H9 (cell line): ENCODE measurements around the gene NCF2. TPM values are rescaled to one million over a fixed set of nuclear protein-coding genes. Genes with fewer than 3 reads are reported as not detected.

Experiments
- DNase-seq: peaks from one replicate; pipeline ENCODE4 v3.0.0-alpha.2; 2017
- H2AFZ ChIP-seq: one replicate; pipeline ENCODE4 v1.6.1; 2013; ENCODE audit warnings: mild to moderate bottlenecking, low read length, control low read depth, moderate library complexity
- H2AK5ac ChIP-seq: 2 replicates; pipeline ENCODE4 v1.6.1; 2013; ENCODE audit warnings: low read length, control low read depth, mixed read lengths; ENCODE audit not compliant: insufficient read length
- H2BK120ac ChIP-seq: one replicate; pipeline ENCODE4 v1.6.1; 2013; ENCODE audit warnings: low read depth, mild to moderate bottlenecking, low read length, control low read depth, inconsistent platforms; ENCODE audit not compliant: poor library complexity, severe bottlenecking
- H2BK12ac ChIP-seq: 2 replicates; pipeline ENCODE4 v1.6.1; 2013; ENCODE audit warnings: low read length, control low read depth, mixed read lengths, low read depth; ENCODE audit not compliant: insufficient read length
- H2BK15ac ChIP-seq: 2 replicates; pipeline ENCODE4 v1.6.1; 2013; ENCODE audit warnings: low read depth, low read length, control low read depth
- H2BK20ac ChIP-seq: one replicate; pipeline ENCODE4 v1.6.1; 2013; ENCODE audit warnings: low read depth, mild to moderate bottlenecking, low read length, control low read depth, inconsistent platforms; ENCODE audit not compliant: poor library complexity, severe bottlenecking
- H2BK5ac ChIP-seq: 2 replicates; pipeline ENCODE4 v1.6.1; 2013; ENCODE audit warnings: low read length, control low read depth, mixed read lengths; ENCODE audit not compliant: insufficient read length
- H3K14ac ChIP-seq: 2 replicates; pipeline ENCODE4 v1.6.1; 2013; ENCODE audit warnings: low read length, control low read depth; ENCODE audit not compliant: insufficient read depth
- H3K18ac ChIP-seq: 2 replicates; pipeline ENCODE4 v1.6.1; 2013; ENCODE audit warnings: low read depth, mild to moderate bottlenecking, mixed read lengths, low read length, control low read depth; ENCODE audit not compliant: insufficient read length
- H3K23ac ChIP-seq: 2 replicates; pipeline ENCODE4 v1.6.1; 2013; ENCODE audit warnings: low read length, control low read depth, mixed read lengths, low read depth; ENCODE audit not compliant: insufficient read length
- H3K23me2 ChIP-seq: 2 replicates; pipeline ENCODE4 v1.6.1; 2013; ENCODE audit warnings: low read depth, mild to moderate bottlenecking, mixed read lengths, low read length, control low read depth; ENCODE audit not compliant: insufficient read length, poor library complexity, severe bottlenecking
- H3K27ac ChIP-seq: 2 replicates; pipeline ENCODE4 v1.5.1; 2013; ENCODE audit warnings: low read length, control low read depth, mixed read lengths, low read depth; ENCODE audit not compliant: insufficient read length
- H3K27me3 ChIP-seq: 2 replicates; pipeline ENCODE4 v1.6.1; 2013; ENCODE audit warnings: low read length, control low read depth, inconsistent platforms; ENCODE audit not compliant: insufficient read depth
- H3K4ac ChIP-seq: 2 replicates; pipeline ENCODE4 v1.6.1; 2013; ENCODE audit warnings: low read depth, mild to moderate bottlenecking, control low read depth, inconsistent platforms, low read length, moderate library complexity
- H3K4me1 ChIP-seq: 2 replicates; pipeline ENCODE4 v1.6.1; 2013; ENCODE audit warnings: low read length, control low read depth, inconsistent platforms; ENCODE audit not compliant: insufficient read depth
- H3K4me2 ChIP-seq: 2 replicates; pipeline ENCODE4 v1.6.1; 2013; ENCODE audit warnings: low read length, control low read depth, mixed read lengths; ENCODE audit not compliant: insufficient read length, insufficient read depth
- H3K56ac ChIP-seq: 2 replicates; pipeline ENCODE4 v1.6.1; 2013; ENCODE audit warnings: low read depth, mild to moderate bottlenecking, mixed read lengths, low read length, control low read depth; ENCODE audit not compliant: insufficient read length
- H3K79me1 ChIP-seq: 2 replicates; pipeline ENCODE4 v1.6.1; 2013; ENCODE audit warnings: low read depth, mild to moderate bottlenecking, moderate library complexity, low read length, control low read depth, inconsistent platforms; ENCODE audit not compliant: insufficient read depth, poor library complexity, severe bottlenecking
- H3K79me2 ChIP-seq: 2 replicates; pipeline ENCODE4 v1.6.1; 2013; ENCODE audit warnings: low read length, control low read depth, inconsistent platforms; ENCODE audit not compliant: insufficient read depth
- H3K9ac ChIP-seq: 2 replicates; pipeline ENCODE4 v1.6.1; 2013; ENCODE audit warnings: low read length, control low read depth, mixed read lengths; ENCODE audit not compliant: insufficient read length; ENCODE audit errors: extremely low read depth
- H3K9me3 ChIP-seq: one replicate; pipeline ENCODE4 v1.6.1; 2013; ENCODE audit warnings: low read depth, low read length, inconsistent platforms; ENCODE audit not compliant: control insufficient read depth
- H3T11ph ChIP-seq: one replicate; pipeline ENCODE4 v1.6.1; 2013; ENCODE audit warnings: mild to moderate bottlenecking, low read length, control low read depth, inconsistent platforms
- H4K20me1 ChIP-seq: one replicate; pipeline ENCODE4 v1.6.1; 2013; ENCODE audit not compliant: control insufficient read depth, insufficient read length, insufficient read depth
- H4K5ac ChIP-seq: 2 replicates; pipeline ENCODE4 v1.6.1; 2013; ENCODE audit warnings: low read depth, mild to moderate bottlenecking, mixed read lengths, low read length, control low read depth; ENCODE audit not compliant: insufficient read length
- H4K8ac ChIP-seq: replicated peaks from 2 replicates; pipeline ENCODE4 v1.6.1; 2013; ENCODE audit warnings: low read length, control low read depth, mixed read lengths, low read depth; ENCODE audit not compliant: insufficient read length
- H4K91ac ChIP-seq: 2 replicates; pipeline ENCODE4 v1.6.1; 2013; ENCODE audit warnings: low read depth, mild to moderate bottlenecking, moderate library complexity, mixed read lengths, low read length, control low read depth; ENCODE audit not compliant: insufficient read length
- H3K27ac Mint-ChIP-seq, 3 experiments: 2 replicates in 2 of 3; 3 replicates in 1 of 3; pipeline ENCODE4 v1.8.0; 2020 to 2021; ENCODE audit warnings: mixed read lengths in 3 of 3, mild to moderate bottlenecking in 1 of 3, moderate library complexity in 1 of 3
- H3K27me3 Mint-ChIP-seq: 2 replicates; pipeline ENCODE4 v1.8.0; 2021; ENCODE audit warnings: low read depth, mild to moderate bottlenecking, moderate library complexity, mixed read lengths
- H3K36me3 Mint-ChIP-seq, 3 experiments: 2 replicates in 2 of 3; 3 replicates in 1 of 3; pipeline ENCODE4 v1.8.0; 2020 to 2021; ENCODE audit warnings: low read depth in 3 of 3, mixed read lengths in 3 of 3; ENCODE audit not compliant: insufficient read depth in 1 of 3
- H3K4me1 Mint-ChIP-seq, 2 experiments: 2 replicates each; pipeline ENCODE4 v1.8.0; 2020; ENCODE audit warnings: mixed read lengths in 2 of 2
- H3K4me3 Mint-ChIP-seq, 2 experiments: 2 replicates in 1 of 2; 3 replicates in 1 of 2; pipeline ENCODE4 v1.8.0; 2020 to 2021; ENCODE audit warnings: mild to moderate bottlenecking in 2 of 2, mixed read lengths in 2 of 2, moderate library complexity in 1 of 2
- H3K9me3 Mint-ChIP-seq, 2 experiments: 2 replicates in 1 of 2; 3 replicates in 1 of 2; pipeline ENCODE4 v1.8.0; 2020; ENCODE audit warnings: mild to moderate bottlenecking in 2 of 2, mixed read lengths in 2 of 2, moderate library complexity in 1 of 2
- WGBS: extraction: QIAGEN DNeasy Blood & Tissue Kit; methylation state at CpG from one replicate; pipeline ENCODE4 v1.1.7; 2013; ENCODE audit warnings: missing lambda C conversion rate, low lambda C conversion rate, mixed read lengths; ENCODE audit not compliant: insufficient read length; ENCODE audit errors: extremely low coverage; 5-methylcytosine and 5-hydroxymethylcytosine counted together
- total RNA-seq: library from RNA; stranded (reverse); gene quantifications from 2 replicates; pipeline ENCODE4 v1.2.1, GENCODE V29; 2021
- TF ChIP-seq, protein P1 (sequence below): fragments of 200-600 bp; sonication (generic); conservative IDR thresholded peaks from 3 replicates; pipeline ENCODE4 v1.8.0; 2021; ENCODE audit warnings: antibody characterized with exemption, mild to moderate bottlenecking

The NCF2 gene
- total RNA-seq, 1 experiment from 2014 or later = not detected

DNA sequence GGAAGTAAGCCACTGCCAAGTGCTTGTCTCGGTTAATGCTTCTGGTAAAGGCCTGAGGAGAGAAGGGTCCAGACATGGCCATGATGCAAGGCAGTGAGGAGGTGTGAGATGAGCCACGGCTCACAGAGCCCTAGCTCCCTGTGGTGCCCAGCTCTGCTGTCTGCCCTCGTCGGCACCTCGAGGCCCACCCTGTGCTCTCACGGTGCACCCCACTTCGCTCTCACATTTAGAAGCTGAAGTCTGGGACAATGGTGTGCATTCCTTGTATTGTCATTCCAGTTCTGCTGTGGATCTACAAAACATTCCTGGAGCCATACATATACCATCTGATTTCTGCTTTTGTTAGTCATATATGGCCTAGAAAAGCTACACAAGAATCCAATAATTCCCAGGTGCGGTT lies 3.3 kb downstream of the NCF2 start:
- Mint-ChIP-seq H3K4me3 (no peak overlapping the region), H3K9me3 (no peaks in the 10 kb centered on the region), H3K27ac (peak overlapping the region in 1 of 3 experiments; percentile 56; a peak in 1 of 7 replicates), H3K27me3 (no peaks in the 10 kb centered on the region), H3K4me1 (peaks cover 27 to 29% of the 10 kb centered on the region in 2 experiments), H3K36me3 (no peaks in the 10 kb centered on the region)
- no peak overlapping the region for H3T11ph ChIP-seq
- H3K79me1 ChIP-seq = no peaks in the 10 kb centered on the region
- no peak overlapping the region for H2BK120ac ChIP-seq
- H3K4ac ChIP-seq = no peak overlapping the region
- H4K20me1 ChIP-seq = no peaks in the 10 kb centered on the region
- H3K9ac ChIP-seq = no peak overlapping the region
- H2BK12ac ChIP-seq = no peak overlapping the region
- H3K14ac ChIP-seq = no peak overlapping the region; the same call in 1 of the 2 replicates
- H4K91ac ChIP-seq = no peak overlapping the region
- TF ChIP-seq, protein P1, sequence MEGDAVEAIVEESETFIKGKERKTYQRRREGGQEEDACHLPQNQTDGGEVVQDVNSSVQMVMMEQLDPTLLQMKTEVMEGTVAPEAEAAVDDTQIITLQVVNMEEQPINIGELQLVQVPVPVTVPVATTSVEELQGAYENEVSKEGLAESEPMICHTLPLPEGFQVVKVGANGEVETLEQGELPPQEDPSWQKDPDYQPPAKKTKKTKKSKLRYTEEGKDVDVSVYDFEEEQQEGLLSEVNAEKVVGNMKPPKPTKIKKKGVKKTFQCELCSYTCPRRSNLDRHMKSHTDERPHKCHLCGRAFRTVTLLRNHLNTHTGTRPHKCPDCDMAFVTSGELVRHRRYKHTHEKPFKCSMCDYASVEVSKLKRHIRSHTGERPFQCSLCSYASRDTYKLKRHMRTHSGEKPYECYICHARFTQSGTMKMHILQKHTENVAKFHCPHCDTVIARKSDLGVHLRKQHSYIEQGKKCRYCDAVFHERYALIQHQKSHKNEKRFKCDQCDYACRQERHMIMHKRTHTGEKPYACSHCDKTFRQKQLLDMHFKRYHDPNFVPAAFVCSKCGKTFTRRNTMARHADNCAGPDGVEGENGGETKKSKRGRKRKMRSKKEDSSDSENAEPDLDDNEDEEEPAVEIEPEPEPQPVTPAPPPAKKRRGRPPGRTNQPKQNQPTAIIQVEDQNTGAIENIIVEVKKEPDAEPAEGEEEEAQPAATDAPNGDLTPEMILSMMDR = no peak
- H4K8ac ChIP-seq = no peak overlapping the region
- no peak overlapping the region for H2AFZ ChIP-seq
- WGBS = no CpG with 5 or more reads among the region's 8 CpGs
- H3K56ac ChIP-seq = no peak overlapping the region
- H3K23me2 ChIP-seq = no peaks in the 10 kb centered on the region
- no peaks in the 10 kb centered on the region for H3K27me3 ChIP-seq
- H3K18ac ChIP-seq = no peak overlapping the region
- no peak overlapping the region for H3K4me2 ChIP-seq
- no peak overlapping the region for H3K27ac ChIP-seq
- H3K4me1 ChIP-seq = peaks cover 4% of the 10 kb centered on the region; the same call in 1 of the 2 replicates
- no peak overlapping the region for H2BK5ac ChIP-seq
- no peak overlapping the region for H3K23ac ChIP-seq
- no peak overlapping the region for H2AK5ac ChIP-seq
- H3K79me2 ChIP-seq = no peaks in the 10 kb centered on the region
- no peak overlapping the region for H2BK15ac ChIP-seq
- DNase-seq = no peak
- H4K5ac ChIP-seq = no peak overlapping the region
- H3K9me3 ChIP-seq = no peaks in the 10 kb centered on the region
- H2BK20ac ChIP-seq = no peak overlapping the region
